SU-DHL-6 (cell line): ENCODE measurements around the gene KBTBD13.

ENCODE experiments used
- H2AFZ ChIP-seq: fragments of 200-600 bp; sonication (generic); 2 replicates; pipeline ENCODE4 v1.6.1; 2014; ENCODE audit warnings: low read depth, mild to moderate bottlenecking, moderate library complexity, mixed read lengths, antibody characterized with exemption, low read length; ENCODE audit not compliant: severe bottlenecking
- H3F3A ChIP-seq: fragments of 200-600 bp; shearing (Covaris generic); 2 replicates; pipeline ENCODE4 v1.6.0; 2016; ENCODE audit warnings: antibody characterized with exemption, mild to moderate bottlenecking; ENCODE audit not compliant: insufficient read depth
- H3K27ac ChIP-seq: fragments of 200-600 bp; sonication (generic); 2 replicates; pipeline ENCODE4 v1.5.1; 2016; ENCODE audit warnings: low read depth, mild to moderate bottlenecking, low read length, moderate library complexity, mixed read lengths
- H3K27me3 ChIP-seq: fragments of 200-600 bp; sonication (generic), shearing (Covaris generic); 2 replicates; pipeline ENCODE4 v1.6.0; 2014; ENCODE audit warnings: mild to moderate bottlenecking, low read length
- H3K36me3 ChIP-seq: fragments of 200-600 bp; sonication (generic); 2 replicates; pipeline ENCODE4 v1.6.1; 2014; ENCODE audit warnings: mild to moderate bottlenecking, low read length, mixed read lengths
- H3K4me2 ChIP-seq: fragments of 300-600, 200-600 bp; shearing (Covaris generic), sonication (generic); 2 replicates; pipeline ENCODE4 v1.6.0; 2014; ENCODE audit warnings: low read length, low read depth, mild to moderate bottlenecking; ENCODE audit not compliant: poor library complexity, severe bottlenecking
- H3K4me3 ChIP-seq: fragments of 200-600 bp; sonication (generic); 2 replicates; pipeline ENCODE4 v1.5.1; 2014; ENCODE audit warnings: antibody characterized with exemption, low read length, mild to moderate bottlenecking, mixed read lengths; ENCODE audit not compliant: insufficient read depth, poor library complexity, severe bottlenecking
- H3K79me2 ChIP-seq: fragments of 200-600 bp; sonication (generic); 2 replicates; pipeline ENCODE4 v1.6.1; 2014; ENCODE audit warnings: mild to moderate bottlenecking, low read length, moderate library complexity; ENCODE audit not compliant: insufficient read depth
- H3K9ac ChIP-seq: fragments of 200-600 bp; sonication (generic); 2 replicates; pipeline ENCODE4 v1.7.0; 2014; ENCODE audit warnings: mild to moderate bottlenecking, low read length
- H3K9me2 ChIP-seq: fragments of 200-600 bp; sonication (generic); replicated peaks from 2 replicates; pipeline ENCODE4 v1.6.1; 2014; ENCODE audit warnings: low read length; ENCODE audit not compliant: insufficient read depth
- H3K9me3 ChIP-seq: fragments of 200-600 bp; sonication (generic); 2 replicates; pipeline ENCODE4 v1.6.1; 2014; ENCODE audit warnings: low read length, mixed read lengths; ENCODE audit not compliant: insufficient read depth
- H4K20me1 ChIP-seq: fragments of 200-600 bp; sonication (generic); 2 replicates; pipeline ENCODE4 v1.6.1; 2014; ENCODE audit warnings: low read depth, mild to moderate bottlenecking, antibody characterized with exemption, low read length, moderate library complexity, mixed read lengths
- CTCF ChIP-seq: fragments of 200-600 bp; sonication (generic); IDR thresholded peaks from one replicate; pipeline ENCODE4 v1.5.1; 2017; ENCODE audit warnings: antibody characterized with exemption, mild to moderate bottlenecking, low read length, moderate library complexity; ENCODE audit not compliant: insufficient read depth, poor library complexity, severe bottlenecking
- EZH2phosphoT487 ChIP-seq: fragments of 200-600 bp; sonication (generic), shearing (Covaris generic); conservative IDR thresholded peaks from 2 replicates; pipeline ENCODE4 v1.6.1; 2018; ENCODE audit warnings: mild to moderate bottlenecking, antibody characterized with exemption, low read length, moderate library complexity, mixed read lengths

The KBTBD13 gene

DNA sequence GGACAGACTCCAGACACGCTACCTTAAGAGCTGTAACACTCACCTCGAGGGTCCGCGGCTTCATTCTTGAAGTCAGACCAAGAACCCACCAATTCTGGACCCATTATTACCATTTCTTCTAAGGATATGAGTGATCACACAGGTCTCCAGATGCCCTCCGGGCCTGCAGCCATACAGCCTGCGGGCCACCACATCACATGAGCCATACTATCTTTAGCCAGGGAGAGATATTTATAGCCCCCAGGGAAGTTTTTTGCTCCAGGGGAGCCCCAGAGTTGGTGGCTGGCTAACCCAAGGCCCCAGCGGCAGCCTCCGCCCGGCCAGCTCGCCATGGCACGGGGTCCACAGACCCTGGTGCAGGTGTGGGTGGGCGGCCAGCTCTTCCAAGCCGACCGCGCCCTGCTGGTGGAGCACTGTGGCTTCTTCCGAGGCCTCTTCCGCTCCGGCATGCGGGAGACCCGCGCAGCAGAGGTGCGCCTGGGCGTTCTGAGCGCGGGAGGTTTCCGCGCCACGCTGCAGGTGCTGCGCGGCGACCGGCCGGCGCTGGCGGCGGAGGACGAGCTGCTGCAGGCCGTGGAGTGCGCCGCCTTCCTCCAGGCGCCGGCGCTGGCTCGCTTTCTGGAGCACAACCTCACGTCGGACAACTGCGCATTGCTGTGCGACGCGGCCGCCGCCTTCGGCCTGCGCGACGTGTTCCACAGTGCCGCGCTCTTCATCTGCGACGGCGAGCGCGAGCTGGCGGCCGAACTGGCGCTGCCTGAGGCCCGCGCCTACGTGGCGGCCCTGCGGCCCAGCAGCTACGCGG is at the start of gene KBTBD13:
Gene KBTBD13, plus strand, starts transcription at position 261 of the 805 bp plus-strand sequence. Its CDS starts 70 bp downstream, at position 331.
- H3K4me2 ChIP-seq = no peak within 1 kb of the TSS
- no peak within 1 kb of the TSS for H2AFZ ChIP-seq
- H3K9me2 ChIP-seq = no peaks in the 10 kb centered on the region
- H3K9ac ChIP-seq = no peak within 1 kb of the TSS
- no peaks in the 10 kb centered on the region for H3K79me2 ChIP-seq
- TF ChIP-seq CTCF = no peak
- no peak for TF ChIP-seq EZH2phosphoT487
- no peak within 1 kb of the TSS for H3K4me3 ChIP-seq
- H3K9me3 ChIP-seq = no peaks in the 10 kb centered on the region
- H3K27ac ChIP-seq = no peak within 1 kb of the TSS
- H3F3A ChIP-seq = no peaks in the 10 kb centered on the region
- H3K36me3 ChIP-seq = no peaks in the 10 kb centered on the region
- H3K27me3 ChIP-seq = no peaks in the 10 kb centered on the region
- H4K20me1 ChIP-seq = no peaks in the 10 kb centered on the region

- Histone ChIP-seq H3K9me2 (no peaks in the 10 kb centered on the region), H3K9me3 (no peaks in the 10 kb centered on the region), H3K27me3 (no peaks in the 10 kb centered on the region), H2AFZ (no peak overlapping the region), H3K79me2 (peaks cover 18% of the 10 kb centered on the region), H3K27ac (no peak overlapping the region), H3K9ac (no peak overlapping the region), H3K36me3 (no peaks in the 10 kb centered on the region; the same call in 1 of the 2 replicates), H3K4me2 (no peak overlapping the region), H3F3A (peaks cover 3% of the 10 kb centered on the region; the same call in 1 of the 2 replicates), H3K4me3 (no peak overlapping the region), H4K20me1 (no peaks in the 10 kb centered on the region)
- no peak for TF ChIP-seq CTCF
- TF ChIP-seq EZH2phosphoT487 = no peak
Measured at GRCh38 chr15:65026756-65027155, 49.8 kb upstream of the KBTBD13 start.

GRCh38 chr15:65027593-65027992 is 49.0 kb upstream of the KBTBD13 start:
- Histone ChIP-seq H3K27ac (no peak overlapping the region), H3K9ac (0 out of 2 replicates have a peak overlapping the region, but pooled peaks have one; percentile 77), H2AFZ (no peak overlapping the region), H3K27me3 (no peaks in the 10 kb centered on the region), H3K4me3 (no peak overlapping the region), H3K79me2 (peaks cover 18% of the 10 kb centered on the region), H4K20me1 (no peaks in the 10 kb centered on the region), H3K9me3 (no peaks in the 10 kb centered on the region), H3K9me2 (no peaks in the 10 kb centered on the region), H3F3A (peaks cover 3% of the 10 kb centered on the region; the same call in 1 of the 2 replicates), H3K4me2 (peak overlapping the region; percentile 98), H3K36me3 (no peaks in the 10 kb centered on the region)
- TF ChIP-seq EZH2phosphoT487 (no peak), CTCF (no peak)
